CD14-positive monocyte (primary cell): ENCODE measurements around the gene SLC39A1. TPM values are rescaled to one million over a fixed set of nuclear protein-coding genes. Genes with fewer than 3 reads are reported as not detected.

Experiments
- DNase-seq, 3 donors: peaks; one replicate each; pipeline ENCODE4 v3.0.0-alpha.2; 2011 to 2022
- H2AFZ ChIP-seq: 2 replicates; pipeline ENCODE4 v1.6.0; 2012; ENCODE audit warnings: mild to moderate bottlenecking, low read depth, low read length, inconsistent platforms; ENCODE audit not compliant: insufficient read depth, poor library complexity, severe bottlenecking
- H3K27ac ChIP-seq, 2 donors: 1 replicate in 1 of 2; 2 replicates in 1 of 2; pipeline ENCODE4 v1.5.1; 2012 to 2013; ENCODE audit warnings: low read length in 2 of 2, control low read depth in 1 of 2, inconsistent platforms in 1 of 2, low read depth in 1 of 2, mild to moderate bottlenecking in 1 of 2
- H3K27me3 ChIP-seq, 2 donors: one replicate each; pipeline versions ENCODE4 v1.6.0 to v1.6.1; 2011 to 2013; ENCODE audit warnings: low read length in 2 of 2; ENCODE audit not compliant: control insufficient read depth in 2 of 2, insufficient read depth in 2 of 2
- H3K36me3 ChIP-seq, 2 donors: replicated peaks in 1 of 2; 1 replicate in 1 of 2; 2 replicates in 1 of 2; pipeline versions ENCODE4 v1.5.1 to v1.6.1; 2012 to 2013; ENCODE audit warnings: low read length in 2 of 2, control low read depth in 1 of 2, inconsistent platforms in 1 of 2, mild to moderate bottlenecking in 1 of 2; ENCODE audit not compliant: insufficient read depth in 2 of 2, control insufficient read depth in 1 of 2
- H3K4me1 ChIP-seq, 2 donors: 1 replicate in 1 of 2; 2 replicates in 1 of 2; pipeline versions ENCODE4 v1.5.1 to v1.6.1; 2012 to 2013; ENCODE audit warnings: low read length in 2 of 2, control low read depth in 1 of 2, inconsistent platforms in 1 of 2, mild to moderate bottlenecking in 1 of 2, moderate library complexity in 1 of 2; ENCODE audit not compliant: insufficient read depth in 2 of 2, control insufficient read depth in 1 of 2
- H3K4me2 ChIP-seq: replicated peaks from 2 replicates; pipeline ENCODE3; 2012; ENCODE audit warnings: low read length, moderate library complexity, mild to moderate bottlenecking; ENCODE audit not compliant: poor library complexity, severe bottlenecking; ENCODE audit errors: extremely low read depth
- H3K4me3 ChIP-seq, 3 experiments: fragments of 200-600 bp in 1 of 3; sonication (generic) in 1 of 3; replicated peaks in 1 of 3; 1 replicate in 2 of 3; 2 replicates in 1 of 3; pipeline ENCODE4 v1.5.1; 2011 to 2013; ENCODE audit warnings: low read length in 3 of 3, mild to moderate bottlenecking in 3 of 3, control low read depth in 2 of 3, low read depth in 2 of 3, inconsistent platforms in 1 of 3, moderate library complexity in 1 of 3
- H3K79me2 ChIP-seq: 2 replicates; pipeline ENCODE4 v1.6.0; 2012; ENCODE audit warnings: mild to moderate bottlenecking, control low read depth, inconsistent platforms, low read length, moderate library complexity; ENCODE audit not compliant: insufficient read depth
- H3K9ac ChIP-seq: 2 replicates; pipeline ENCODE4 v1.6.0; 2017; ENCODE audit warnings: low read length, mild to moderate bottlenecking; ENCODE audit not compliant: insufficient read depth, poor library complexity, severe bottlenecking
- H3K9me3 ChIP-seq, 2 donors: replicated peaks in 1 of 2; 1 replicate in 1 of 2; 2 replicates in 1 of 2; pipeline versions ENCODE4 v1.5.1 to v1.6.1; 2012 to 2013; ENCODE audit warnings: low read length in 2 of 2, control low read depth in 1 of 2; ENCODE audit not compliant: control insufficient read depth in 1 of 2, insufficient read depth in 1 of 2
- H4K20me1 ChIP-seq: 2 replicates; pipeline ENCODE4 v1.6.0; 2012; ENCODE audit warnings: mild to moderate bottlenecking, low read length, control low read depth, moderate library complexity; ENCODE audit not compliant: insufficient read depth
- H3K27ac Mint-ChIP-seq, 7 donors: one replicate each; pipeline ENCODE4 v1.8.0; 2020; ENCODE audit warnings: mild to moderate bottlenecking in 7 of 7, mixed read lengths in 7 of 7, moderate library complexity in 6 of 7, inconsistent platforms in 2 of 7
- H3K27me3 Mint-ChIP-seq, 3 donors: one replicate each; pipeline ENCODE4 v1.8.0; 2021 to 2022; ENCODE audit warnings: low read depth in 3 of 3, mild to moderate bottlenecking in 3 of 3, mixed read lengths in 3 of 3, moderate library complexity in 3 of 3, inconsistent platforms in 1 of 3
- H3K36me3 Mint-ChIP-seq, 2 donors: one replicate each; pipeline ENCODE4 v1.8.0; 2020; ENCODE audit warnings: mixed read lengths in 2 of 2, inconsistent platforms in 1 of 2, mild to moderate bottlenecking in 1 of 2
- H3K4me1 Mint-ChIP-seq: one replicate; pipeline ENCODE4 v1.8.0; 2020; ENCODE audit warnings: mild to moderate bottlenecking, mixed read lengths
- H3K4me3 Mint-ChIP-seq, 2 donors: one replicate each; pipeline ENCODE4 v1.8.0; 2020; ENCODE audit warnings: mild to moderate bottlenecking in 2 of 2, mixed read lengths in 2 of 2, moderate library complexity in 1 of 2
- H3K9me3 Mint-ChIP-seq, 7 donors: one replicate each; pipeline ENCODE4 v1.8.0; 2020 to 2022; ENCODE audit warnings: mixed read lengths in 7 of 7, mild to moderate bottlenecking in 6 of 7, moderate library complexity in 6 of 7, inconsistent platforms in 2 of 7
- CTCF ChIP-seq: fragments of 200-600 bp; IDR thresholded peaks from one replicate; pipeline ENCODE4 v1.8.0; 2022; ENCODE audit warnings: antibody characterized with exemption, mild to moderate bottlenecking
- WGBS: methylation state at CpG from one replicate; pipeline ENCODE4 v1.1.5; 2013; ENCODE audit warnings: missing lambda C conversion rate; ENCODE audit not compliant: insufficient coverage; 5-methylcytosine and 5-hydroxymethylcytosine counted together
- intact Hi-C, 2 donors: fragments of 100-400 bp; cut with micrococcal nuclease; formaldehyde crosslinking; loops; one replicate each; pipeline versions ENCODE4 v1.15.0 to v1.15.1; 2023
- polyA plus RNA-seq, 3 donors: library from polyadenylated mRNA; depleted of rRNA in 1 of 3; unstranded in 2 of 3; stranded (reverse) in 1 of 3; fragments of 300-500 nt in 2 of 3; fragments of >200 nt in 1 of 3; fragmentation: Illumina TruSeq in 2 of 3; gene quantifications; 1 replicate in 2 of 3; 2 replicates in 1 of 3; pipeline ENCODE4 v1.2.3, GENCODE V29; 2012 to 2021

The SLC39A1 gene
- polyA plus RNA-seq, 3 donors, result 37.6 to 83.1 (median 82.1) TPM

GRCh38 chr1:153961421-153961820, 1.9 kb downstream of the SLC39A1 start:
- Mint-ChIP-seq H3K27me3 (no peaks in the 10 kb centered on the region), H3K4me3 (peak overlapping the region; percentile 45 to 91), H3K9me3 (peaks cover 0 to 4% (median 0%) of the 10 kb centered on the region in 7 donors), H3K36me3 (peaks cover 17 to 31% of the 10 kb centered on the region in 2 donors), H3K4me1 (peaks cover 68% of the 10 kb centered on the region), H3K27ac (peak overlapping the region in 3 of 7 donors; percentile 22 to 96 (median 89))
- TF ChIP-seq CTCF, result no peak
- Histone ChIP-seq H3K36me3 (peaks cover 10 to 27% of the 10 kb centered on the region in 2 donors), H3K9me3 (no peaks in the 10 kb centered on the region), H3K27ac (peak overlapping the region in 1 of 2 donors; percentile 90), H3K4me3 (peak overlapping the region in 1 of 3 experiments; percentile 91), H3K79me2 (peaks cover 83% of the 10 kb centered on the region), H3K9ac (no peak overlapping the region), H3K27me3 (no peaks in the 10 kb centered on the region), H3K4me2 (peak overlapping the region; percentile 82), H3K4me1 (peaks cover 66 to 79% of the 10 kb centered on the region in 2 donors), H2AFZ (no peak overlapping the region), H4K20me1 (peaks cover 30% of the 10 kb centered on the region)
- WGBS, result 92% methylated on average over 2 of the region's 4 CpGs
- intact Hi-C loops, result loop anchor here in 1 of 2 donors (5.0 kb wide), 1 partner anchor 169 kb away; no protein-coding TSS in a partner anchor
- DNase-seq, result no peak

- no peak for DNase-seq
- Mint-ChIP-seq H3K27me3 (no peaks in the 10 kb centered on the region), H3K4me1 (peaks cover 65% of the 10 kb centered on the region), H3K36me3 (peaks cover 17 to 31% of the 10 kb centered on the region in 2 donors), H3K4me3 (no peak overlapping the region), H3K27ac (peak overlapping the region in 5 of 7 donors; percentile 30 to 92 (median 70)), H3K9me3 (peaks cover 0 to 4% (median 0%) of the 10 kb centered on the region in 7 donors)
- no peak for TF ChIP-seq CTCF
- Histone ChIP-seq H3K9ac (no peak overlapping the region), H3K27me3 (no peaks in the 10 kb centered on the region), H3K79me2 (peaks cover 83% of the 10 kb centered on the region), H2AFZ (no peak overlapping the region), H3K27ac (peak overlapping the region in 1 of 2 donors; percentile 11), H3K36me3 (peaks cover 10 to 27% of the 10 kb centered on the region in 2 donors), H3K9me3 (no peaks in the 10 kb centered on the region), H3K4me1 (peaks cover 62 to 77% of the 10 kb centered on the region in 2 donors), H4K20me1 (peaks cover 42% of the 10 kb centered on the region), H3K4me2 (no peak overlapping the region), H3K4me3 (no peak overlapping the region)
- 98% methylated on average over 11 of the region's 11 CpGs for WGBS
- intact Hi-C loops, result loop anchor here in 1 of 2 donors (5.0 kb wide), 1 partner anchor 168 kb away; no protein-coding TSS in a partner anchor
Measured at GRCh38 chr1:153960206-153960605, 3.1 kb downstream of the SLC39A1 start.
